SH-SY5Y (cell line): Measurements from ENCODE around the gene PLSCR1.

ENCODE experiments used
- GATA2 ChIP-seq: IDR thresholded peaks from 2 replicates; pipeline ENCODE4 v1.6.1; 2011; ENCODE audit warnings: mild to moderate bottlenecking, low read depth, low read length
- GATA3 ChIP-seq: IDR thresholded peaks from 2 replicates; pipeline ENCODE4 v1.6.1; 2011; ENCODE audit warnings: low read depth, mild to moderate bottlenecking, low read length, moderate library complexity

DNA sequence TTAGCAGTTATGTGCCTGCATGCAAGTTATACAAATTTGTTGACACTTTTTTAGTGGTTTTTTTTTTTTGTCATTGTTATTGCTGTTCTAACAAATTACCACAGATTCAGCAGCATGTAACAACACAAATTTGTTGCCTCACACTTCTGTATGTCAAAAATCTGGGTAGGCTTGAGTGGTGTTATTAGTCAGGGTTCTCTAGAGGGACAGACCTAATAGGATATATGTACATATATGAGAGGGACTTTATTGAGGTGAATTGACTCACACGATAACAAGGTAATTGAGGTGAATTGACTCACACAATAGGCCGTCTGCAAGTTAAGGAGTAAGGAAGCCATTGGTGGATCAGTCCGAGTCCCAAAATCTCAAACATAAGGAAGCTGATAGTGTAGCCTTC lies 15.0 kb upstream of the PLSCR1 start:
- TF ChIP-seq GATA2 (no peak), GATA3 (no peak)
